HG03571 (cell line): Measurements from ENCODE around the gene OPRD1.
A peak's percentile ranks its signal among the peaks of the same experiment; 100 is the strongest.

Source experiments
- ATAC-seq: cut with Tn5 transposase; IDR thresholded peaks from one replicate; pipeline ENCODE4 v1.9.1; 2021; ENCODE audit not compliant: unreplicated experiment

Gene OPRD1

DNA sequence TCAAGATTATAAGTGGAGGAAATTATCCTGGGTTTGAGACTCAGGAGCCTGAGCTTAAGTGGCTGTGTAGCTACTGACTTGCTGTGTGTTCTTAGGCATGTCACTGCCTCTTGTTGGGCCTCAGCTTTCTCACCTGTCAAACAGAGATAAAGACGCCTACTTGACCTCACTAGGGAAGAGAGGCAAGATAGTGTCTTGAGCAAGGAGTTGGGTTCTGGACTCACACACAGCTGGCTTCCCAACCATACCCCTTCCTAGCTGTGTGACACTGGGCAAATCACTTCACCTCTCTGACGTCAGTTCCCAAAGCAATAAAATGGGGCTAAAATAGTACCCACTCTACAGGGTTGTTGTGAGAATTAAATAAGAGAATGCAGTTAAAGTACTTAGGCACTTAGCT, 90.8 kb downstream of the OPRD1 start:
- ATAC-seq = no peak

DNA sequence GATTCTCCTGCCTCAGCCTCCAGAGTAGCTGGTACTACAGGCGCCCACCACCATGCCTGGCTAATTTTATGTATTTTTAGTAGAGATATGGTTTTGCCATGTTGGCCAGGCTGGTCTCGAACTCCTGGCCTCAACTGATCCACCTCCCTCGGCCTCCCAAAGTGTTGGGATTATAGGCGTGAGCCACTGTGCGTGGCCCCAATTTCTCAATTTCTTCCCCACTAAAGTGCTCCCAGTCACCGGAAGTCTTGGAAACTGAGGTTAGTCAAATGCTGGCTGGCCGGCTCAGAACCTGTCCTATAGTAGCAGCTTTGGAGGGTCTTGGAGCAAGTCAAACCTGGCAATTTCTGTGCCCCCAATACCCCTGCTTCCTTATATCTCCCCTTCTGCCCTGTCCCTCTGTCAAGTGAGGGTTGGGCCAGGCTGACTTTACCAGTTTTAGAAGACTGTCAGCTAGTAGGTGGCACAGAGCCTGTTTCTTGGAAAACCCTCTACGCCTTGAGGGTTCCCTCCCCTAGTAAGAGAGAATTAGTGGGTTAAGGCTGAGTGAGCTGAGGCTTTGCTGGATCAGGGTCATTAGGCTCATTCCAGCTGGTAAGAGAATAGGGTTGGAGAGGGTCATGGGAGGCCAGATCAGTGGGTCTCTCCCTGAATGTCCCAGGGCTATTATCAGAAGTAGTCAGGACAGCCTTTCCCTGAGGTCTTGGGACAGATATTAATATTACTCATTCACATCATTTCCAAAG, 94.1 kb downstream of the OPRD1 start:
- no peak for ATAC-seq

- ATAC-seq = no peak
Observed at GRCh38 chr1:28909198-28909597, 97.2 kb downstream of the OPRD1 start.

GRCh38 chr1:28910379-28911115, 98.6 kb downstream of the OPRD1 start:
- no peak for ATAC-seq

GRCh38 chr1:28913786-28914227, 101.8 kb downstream of the OPRD1 start:
- ATAC-seq = no peak

- peak; percentile 80 for ATAC-seq
Observed at GRCh38 chr1:28914228-28915030, 102.5 kb downstream of the OPRD1 start, which contains the start of gene EPB41. Gene EPB41 (plus strand): TSS chr1:28914569. CDS start chr1:28987438, 72,869 bp downstream.

DNA sequence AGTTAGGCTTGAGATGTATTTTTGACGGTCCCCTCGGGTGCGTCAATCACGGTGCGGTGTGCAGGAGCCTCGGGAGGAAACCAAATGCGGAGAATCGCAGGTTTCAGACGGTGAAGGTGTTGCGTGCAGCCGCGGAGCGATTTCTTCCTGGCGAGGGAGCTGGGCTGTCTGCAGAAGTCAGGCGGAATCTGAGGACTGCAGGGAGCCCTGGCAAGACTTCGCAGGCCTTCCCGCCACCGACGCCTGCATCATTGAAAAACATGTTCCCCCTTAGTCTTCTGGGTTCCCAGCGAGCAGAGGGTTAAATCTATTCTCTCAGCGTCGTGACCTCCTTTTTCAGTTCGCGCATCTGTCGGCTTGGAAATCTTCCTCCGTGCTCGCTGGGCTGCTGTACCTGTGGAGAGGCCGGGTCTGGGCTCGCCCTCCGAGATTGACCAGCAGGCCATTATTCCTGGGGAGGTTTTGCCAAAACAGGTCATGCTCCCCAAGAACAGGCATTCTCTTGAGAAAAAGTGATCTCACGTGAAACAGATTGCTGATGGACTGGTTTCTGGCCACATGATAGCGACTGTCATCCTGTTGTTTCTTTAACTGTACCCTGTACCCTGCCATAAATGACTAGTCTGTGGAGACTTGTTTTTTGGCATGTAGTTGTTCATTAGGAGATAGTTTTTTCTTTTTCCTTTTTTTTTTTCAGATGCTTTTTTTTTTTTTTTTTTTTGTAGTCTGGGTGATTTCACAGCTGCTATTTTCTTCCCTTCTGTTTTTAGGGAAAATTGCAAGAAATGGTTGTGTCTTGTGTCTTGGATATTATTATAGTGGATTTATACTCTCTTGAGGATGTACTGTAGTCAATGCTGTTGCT, 103.3 kb downstream of the OPRD1 start:
- ATAC-seq = peak; percentile 8

DNA sequence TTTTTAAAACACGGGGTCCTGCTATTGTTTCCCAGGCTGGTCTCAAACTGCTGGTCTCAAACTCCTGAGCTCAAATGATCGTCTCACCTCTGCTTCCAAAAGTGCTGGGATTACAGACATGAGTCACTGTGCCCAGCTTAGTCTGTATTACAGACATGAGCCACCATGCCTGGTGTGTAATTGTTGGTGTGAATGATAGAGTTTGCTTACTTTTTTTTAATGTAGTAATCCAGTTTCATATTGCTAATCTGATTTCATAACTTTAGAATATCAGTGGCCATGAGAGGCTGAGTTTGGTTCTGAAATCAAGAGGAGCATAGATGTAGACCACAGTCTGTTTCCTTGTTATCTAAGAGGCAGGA, 105.8 kb downstream of the OPRD1 start:
- ATAC-seq = no peak
